Measurements from ENCODE around the gene PTH1R. TPM values are rescaled to one million over a fixed set of nuclear protein-coding genes. Genes with fewer than 3 reads are reported as not detected.
A peak's percentile ranks its signal among the peaks of the same experiment; 100 is the strongest.

PTH1R gene
- total and polyA plus RNA-seq, 4 donors = 7.8 to 25.0 (median 13.0) TPM

GRCh38 chr3:46868948-46869347 lies 8.6 kb upstream of the PTH1R start:
- no peaks in the 10 kb centered on the region for H3K36me3 ChIP-seq (ENCODE audit: control insufficient read depth, insufficient read depth, low read length)
- H3K4me1 ChIP-seq (ENCODE audit: control insufficient read depth, insufficient read depth, low read length) = peaks cover 81% of the 10 kb centered on the region
- H3K27me3 ChIP-seq (ENCODE audit: control insufficient read depth, insufficient read depth, low read length) = no peaks in the 10 kb centered on the region
- H3K27ac ChIP-seq (ENCODE audit: low read depth, low read length) = no peak overlapping the region
- WGBS (ENCODE audit: insufficient coverage) = 59% methylated on average over 7 of the region's 7 CpGs
- no peak overlapping the region for H3K4me3 ChIP-seq (ENCODE audit: low read depth, low read length)
- DNase-seq (ENCODE audit: low read depth in 4 of 6, low spot score in 6 of 6) = no peak
- H3K9me3 ChIP-seq (ENCODE audit: control insufficient read depth, insufficient read depth, low read length) = no peaks in the 10 kb centered on the region

- Histone ChIP-seq H3K4me1 (ENCODE audit: control insufficient read depth, insufficient read depth, low read length) (peaks cover 82% of the 10 kb centered on the region), H3K27me3 (ENCODE audit: control insufficient read depth, insufficient read depth, low read length) (no peaks in the 10 kb centered on the region), H3K27ac (ENCODE audit: low read depth, low read length) (no peak overlapping the region), H3K4me3 (ENCODE audit: low read depth, low read length) (no peak overlapping the region), H3K36me3 (ENCODE audit: control insufficient read depth, insufficient read depth, low read length) (no peaks in the 10 kb centered on the region), H3K9me3 (ENCODE audit: control insufficient read depth, insufficient read depth, low read length) (no peaks in the 10 kb centered on the region)
- 88% methylated on average over 10 of the region's 10 CpGs for WGBS (ENCODE audit: insufficient coverage)
- DNase-seq (ENCODE audit: low read depth in 4 of 6, low spot score in 6 of 6) = no peak
These were observed 8.1 kb upstream of the PTH1R start for GRCh38 chr3:46869440-46869839.

- Histone ChIP-seq H3K9me3 (ENCODE audit: control insufficient read depth, insufficient read depth, low read length) (no peaks in the 10 kb centered on the region), H3K4me3 (ENCODE audit: low read depth, low read length) (no peak overlapping the region), H3K36me3 (ENCODE audit: control insufficient read depth, insufficient read depth, low read length) (no peaks in the 10 kb centered on the region), H3K27me3 (ENCODE audit: control insufficient read depth, insufficient read depth, low read length) (no peaks in the 10 kb centered on the region), H3K27ac (ENCODE audit: low read depth, low read length) (no peak overlapping the region), H3K4me1 (ENCODE audit: control insufficient read depth, insufficient read depth, low read length) (peaks cover 80% of the 10 kb centered on the region)
- WGBS (ENCODE audit: insufficient coverage) = 86% methylated on average over 5 of the region's 5 CpGs
- DNase-seq (ENCODE audit: low read depth in 4 of 6, low spot score in 6 of 6) = no peak
These were observed 6.9 kb upstream of the PTH1R start for GRCh38 chr3:46870651-46871050.

GRCh38 chr3:46871222-46871621 lies 6.3 kb upstream of the PTH1R start:
- no peak for DNase-seq (ENCODE audit: low read depth in 4 of 6, low spot score in 6 of 6)
- 94% methylated on average over 9 of the region's 10 CpGs for WGBS (ENCODE audit: insufficient coverage)
- H3K4me3 ChIP-seq (ENCODE audit: low read depth, low read length) = no peak overlapping the region
- no peak overlapping the region for H3K27ac ChIP-seq (ENCODE audit: low read depth, low read length)
- no peaks in the 10 kb centered on the region for H3K9me3 ChIP-seq (ENCODE audit: control insufficient read depth, insufficient read depth, low read length)
- no peaks in the 10 kb centered on the region for H3K27me3 ChIP-seq (ENCODE audit: control insufficient read depth, insufficient read depth, low read length)
- no peaks in the 10 kb centered on the region for H3K36me3 ChIP-seq (ENCODE audit: control insufficient read depth, insufficient read depth, low read length)
- H3K4me1 ChIP-seq (ENCODE audit: control insufficient read depth, insufficient read depth, low read length) = peaks cover 81% of the 10 kb centered on the region

GRCh38 chr3:46873521-46873920 lies 4.0 kb upstream of the PTH1R start:
- peaks cover 63% of the 10 kb centered on the region for H3K4me1 ChIP-seq (ENCODE audit: control insufficient read depth, insufficient read depth, low read length)

GRCh38 chr3:46874430-46874829 lies 3.1 kb upstream of the PTH1R start:
- H3K36me3 ChIP-seq (ENCODE audit: control insufficient read depth, insufficient read depth, low read length) = no peaks in the 10 kb centered on the region
- no peaks in the 10 kb centered on the region for H3K27me3 ChIP-seq (ENCODE audit: control insufficient read depth, insufficient read depth, low read length)
- no peak overlapping the region for H3K27ac ChIP-seq (ENCODE audit: low read depth, low read length)
- DNase-seq (ENCODE audit: low read depth in 4 of 6, low spot score in 6 of 6) = peak in 2 of 6 donors; percentile 10 to 60
- no peaks in the 10 kb centered on the region for H3K9me3 ChIP-seq (ENCODE audit: control insufficient read depth, insufficient read depth, low read length)
- WGBS (ENCODE audit: insufficient coverage) = 15% methylated on average over 6 of the region's 18 CpGs
- no peak overlapping the region for H3K4me3 ChIP-seq (ENCODE audit: low read depth, low read length)
- H3K4me1 ChIP-seq (ENCODE audit: control insufficient read depth, insufficient read depth, low read length) = peaks cover 59% of the 10 kb centered on the region

More at GRCh38 chr3:46873521-46873920, 4.0 kb upstream of the PTH1R start:
- no peak for DNase-seq (ENCODE audit: low read depth in 4 of 6, low spot score in 6 of 6)
- no peak overlapping the region for H3K27ac ChIP-seq (ENCODE audit: low read depth, low read length)
- H3K27me3 ChIP-seq (ENCODE audit: control insufficient read depth, insufficient read depth, low read length) = no peaks in the 10 kb centered on the region
- no peaks in the 10 kb centered on the region for H3K36me3 ChIP-seq (ENCODE audit: control insufficient read depth, insufficient read depth, low read length)
- no CpG with 5 or more reads among the region's 5 CpGs for WGBS (ENCODE audit: insufficient coverage)
- H3K9me3 ChIP-seq (ENCODE audit: control insufficient read depth, insufficient read depth, low read length) = no peaks in the 10 kb centered on the region
- no peak overlapping the region for H3K4me3 ChIP-seq (ENCODE audit: low read depth, low read length)

GRCh38 chr3:46875560-46875959 lies 2.0 kb upstream of the PTH1R start:
- Histone ChIP-seq H3K36me3 (ENCODE audit: control insufficient read depth, insufficient read depth, low read length) (no peaks in the 10 kb centered on the region), H3K27ac (ENCODE audit: low read depth, low read length) (no peak overlapping the region), H3K9me3 (ENCODE audit: control insufficient read depth, insufficient read depth, low read length) (no peaks in the 10 kb centered on the region), H3K4me1 (ENCODE audit: control insufficient read depth, insufficient read depth, low read length) (peaks cover 52% of the 10 kb centered on the region), H3K27me3 (ENCODE audit: control insufficient read depth, insufficient read depth, low read length) (no peaks in the 10 kb centered on the region), H3K4me3 (ENCODE audit: low read depth, low read length) (no peak overlapping the region)
- WGBS (ENCODE audit: insufficient coverage) = 95% methylated on average over 9 of the region's 9 CpGs
- DNase-seq (ENCODE audit: low read depth in 4 of 6, low spot score in 6 of 6) = no peak

- no peaks in the 10 kb centered on the region for H3K36me3 ChIP-seq (ENCODE audit: control insufficient read depth, insufficient read depth, low read length)
- H3K27me3 ChIP-seq (ENCODE audit: control insufficient read depth, insufficient read depth, low read length) = peaks cover 9% of the 10 kb centered on the region
- DNase-seq (ENCODE audit: low read depth in 4 of 6, low spot score in 6 of 6) = no peak
- no peak overlapping the region for H3K27ac ChIP-seq (ENCODE audit: low read depth, low read length)
- peaks cover 56% of the 10 kb centered on the region for H3K4me1 ChIP-seq (ENCODE audit: control insufficient read depth, insufficient read depth, low read length)
- WGBS (ENCODE audit: insufficient coverage) = 88% methylated on average over 5 of the region's 10 CpGs
- H3K4me3 ChIP-seq (ENCODE audit: low read depth, low read length) = no peak overlapping the region
- H3K9me3 ChIP-seq (ENCODE audit: control insufficient read depth, insufficient read depth, low read length) = no peaks in the 10 kb centered on the region
These were observed 914 bp upstream of the PTH1R start for GRCh38 chr3:46876313-46877300.

- Histone ChIP-seq H3K4me3 (ENCODE audit: low read depth, low read length) (no peak overlapping the region), H3K27ac (ENCODE audit: low read depth, low read length) (no peak overlapping the region), H3K27me3 (ENCODE audit: control insufficient read depth, insufficient read depth, low read length) (peaks cover 24% of the 10 kb centered on the region), H3K36me3 (ENCODE audit: control insufficient read depth, insufficient read depth, low read length) (no peaks in the 10 kb centered on the region), H3K4me1 (ENCODE audit: control insufficient read depth, insufficient read depth, low read length) (peaks cover 51% of the 10 kb centered on the region), H3K9me3 (ENCODE audit: control insufficient read depth, insufficient read depth, low read length) (no peaks in the 10 kb centered on the region)
- no peak for DNase-seq (ENCODE audit: low read depth in 4 of 6, low spot score in 6 of 6)
- WGBS (ENCODE audit: insufficient coverage) = 100% methylated on average over 1 of the region's 2 CpGs
These were observed 1.4 kb downstream of the PTH1R start for GRCh38 chr3:46878781-46879436.
